BJ (cell line): ENCODE data around the gene FSD1. TPM values are rescaled to one million over a fixed set of nuclear protein-coding genes. Genes with fewer than 3 reads are reported as not detected.

Source experiments
- CTCF ChIA-PET: fragments of 350-600 bp; formaldehyde crosslinking; extraction: SDS; loops from one replicate; lab custom pipeline; 2021; ENCODE audit warnings: antibody characterized with exemption, inconsistent platforms; lab: Yijun Ruan, JAX
- POLR2A ChIA-PET: fragments of 300-600 bp; sonication (Branson Sonifier 250); formaldehyde crosslinking; extraction: SDS; loops from one replicate; lab custom pipeline; 2021; ENCODE audit warnings: antibody characterized with exemption; lab: Charles Lee
- DNase-seq: peaks from one replicate; pipeline ENCODE4 v3.0.0-alpha.2; 2011; ENCODE audit warnings: low read depth
- H3K27me3 ChIP-seq: 2 replicates; pipeline ENCODE4 v1.6.0; 2011; ENCODE audit warnings: low read length; ENCODE audit not compliant: control insufficient read depth, insufficient read depth
- H3K36me3 ChIP-seq: 2 replicates; pipeline ENCODE4 v1.5.1; 2011; ENCODE audit warnings: low read length; ENCODE audit not compliant: control insufficient read depth, insufficient read depth
- H3K4me3 ChIP-seq: 2 replicates; pipeline ENCODE4 v1.5.1; 2011; ENCODE audit warnings: low read depth, mild to moderate bottlenecking, control low read depth, low read length
- polyA plus RNA-seq: library from polyadenylated mRNA; depleted of rRNA; stranded (reverse); fragments of >200 nt; gene quantifications from 2 replicates; pipeline ENCODE4 v1.2.3, GENCODE V29; 2011
- TF ChIP-seq, protein P1 (sequence below): IDR thresholded peaks from 2 replicates; pipeline ENCODE4 v1.5.1; 2011; ENCODE audit warnings: low read depth, mild to moderate bottlenecking, control low read depth, inconsistent platforms, low read length, moderate library complexity; ENCODE audit not compliant: insufficient read depth

Gene FSD1
- polyA plus RNA-seq, 1 experiment, result 11.9 TPM

GRCh38 chr19:4300589-4300988, 3.8 kb upstream of the FSD1 start:
- ChIA-PET POLR2A (no interaction called here), CTCF (no interaction called here)
- Histone ChIP-seq H3K4me3 (no peak overlapping the region), H3K36me3 (no peaks in the 10 kb centered on the region), H3K27me3 (no peaks in the 10 kb centered on the region)
- DNase-seq, result no peak
- TF ChIP-seq, protein P1, sequence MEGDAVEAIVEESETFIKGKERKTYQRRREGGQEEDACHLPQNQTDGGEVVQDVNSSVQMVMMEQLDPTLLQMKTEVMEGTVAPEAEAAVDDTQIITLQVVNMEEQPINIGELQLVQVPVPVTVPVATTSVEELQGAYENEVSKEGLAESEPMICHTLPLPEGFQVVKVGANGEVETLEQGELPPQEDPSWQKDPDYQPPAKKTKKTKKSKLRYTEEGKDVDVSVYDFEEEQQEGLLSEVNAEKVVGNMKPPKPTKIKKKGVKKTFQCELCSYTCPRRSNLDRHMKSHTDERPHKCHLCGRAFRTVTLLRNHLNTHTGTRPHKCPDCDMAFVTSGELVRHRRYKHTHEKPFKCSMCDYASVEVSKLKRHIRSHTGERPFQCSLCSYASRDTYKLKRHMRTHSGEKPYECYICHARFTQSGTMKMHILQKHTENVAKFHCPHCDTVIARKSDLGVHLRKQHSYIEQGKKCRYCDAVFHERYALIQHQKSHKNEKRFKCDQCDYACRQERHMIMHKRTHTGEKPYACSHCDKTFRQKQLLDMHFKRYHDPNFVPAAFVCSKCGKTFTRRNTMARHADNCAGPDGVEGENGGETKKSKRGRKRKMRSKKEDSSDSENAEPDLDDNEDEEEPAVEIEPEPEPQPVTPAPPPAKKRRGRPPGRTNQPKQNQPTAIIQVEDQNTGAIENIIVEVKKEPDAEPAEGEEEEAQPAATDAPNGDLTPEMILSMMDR, result no peak

GRCh38 chr19:4301590-4302242, 2.7 kb upstream of the FSD1 start:
- Histone ChIP-seq H3K27me3 (no peaks in the 10 kb centered on the region), H3K36me3 (no peaks in the 10 kb centered on the region), H3K4me3 (no peak overlapping the region)
- TF ChIP-seq, protein P1, result no peak
- POLR2A ChIA-PET, result no interaction called here
- CTCF ChIA-PET, result no interaction called here
- DNase-seq, result no peak

- no peak for DNase-seq
- no peak within 1 kb of the TSS for H3K4me3 ChIP-seq
- TF ChIP-seq, protein P1, result no peak
- ChIA-PET CTCF (no interaction called here), POLR2A (no interaction called here)
- H3K27me3 ChIP-seq, result no peaks in the 10 kb centered on the region
- no peaks in the 10 kb centered on the region for H3K36me3 ChIP-seq
Observed at GRCh38 chr19:4302243-4302640, 2.2 kb upstream of the FSD1 start, which contains the start of gene TMIGD2. Gene TMIGD2, minus strand, starts transcription at chr19:4302389. Its CDS starts 4 bp downstream, at chr19:4302385.

DNA sequence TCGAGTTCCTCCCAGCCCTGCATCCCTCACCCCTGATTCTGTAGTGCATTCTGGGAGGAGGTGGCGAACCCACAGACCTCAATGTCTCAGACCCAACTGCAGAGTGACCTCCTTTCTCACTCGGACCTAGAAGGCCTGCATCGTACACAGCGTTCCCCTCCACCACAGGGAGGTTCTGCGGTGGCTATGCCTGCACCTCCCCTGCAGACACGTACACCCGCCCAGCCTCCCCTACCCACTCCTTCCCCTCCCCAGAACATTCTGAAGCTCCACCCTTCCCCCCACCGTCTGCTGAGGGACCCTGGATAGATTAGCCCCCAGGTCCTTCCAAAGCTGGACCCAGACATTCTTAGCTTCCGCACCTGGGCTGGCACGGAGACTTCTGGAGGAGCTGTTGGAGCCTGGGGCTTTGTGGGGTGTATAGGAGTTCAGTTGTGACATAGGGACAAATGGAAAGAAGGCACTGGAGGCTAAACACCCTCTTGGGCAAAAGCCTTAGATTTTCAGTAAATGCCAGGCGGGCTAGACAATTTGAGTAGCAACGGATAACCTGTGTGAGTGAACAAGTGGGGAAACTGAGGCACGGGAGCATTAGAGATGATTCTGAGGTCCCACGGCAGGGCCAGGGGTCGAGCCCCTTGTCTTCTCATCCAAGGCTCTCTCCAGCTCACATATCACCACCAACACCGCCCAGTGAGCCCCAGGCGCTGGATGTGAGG, 420 bp upstream of the FSD1 start:
- no peaks in the 10 kb centered on the region for H3K27me3 ChIP-seq
- peaks cover 3% of the 10 kb centered on the region; the same call in 1 of the 2 replicates for H3K36me3 ChIP-seq
- H3K4me3 ChIP-seq, result no peak overlapping the region
- DNase-seq, result no peak
- ChIA-PET POLR2A (interaction anchor here (0.7 kb wide), 1 partner anchor 17 kb away, joined by 3 read pairs; no protein-coding TSS in a partner anchor), CTCF (interaction anchor here (1.0 kb wide), 1 partner anchor 49 kb away, joined by 3 read pairs; no protein-coding TSS in a partner anchor)
- TF ChIP-seq, protein P1, result no peak

GRCh38 chr19:4305257-4305612, 837 bp downstream of the FSD1 start:
- CTCF ChIA-PET, result interaction anchor here (1.3 kb wide), 1 partner anchor 47 kb away, joined by 5 read pairs; no protein-coding TSS in a partner anchor
- no peak overlapping the region; the same call in 1 of the 2 replicates for H3K4me3 ChIP-seq
- POLR2A ChIA-PET, result no interaction called here
- TF ChIP-seq, protein P1, result no peak
- H3K27me3 ChIP-seq, result no peaks in the 10 kb centered on the region
- H3K36me3 ChIP-seq, result peaks cover 3% of the 10 kb centered on the region
- DNase-seq, result no peak
